ENCODE results near the gene CHST9. TPM values are rescaled to one million over a fixed set of nuclear protein-coding genes. Genes with fewer than 3 reads are reported as not detected.

CHST9 gene
- total RNA-seq, 1 donor from 2014 or later = 5.6 TPM

DNA sequence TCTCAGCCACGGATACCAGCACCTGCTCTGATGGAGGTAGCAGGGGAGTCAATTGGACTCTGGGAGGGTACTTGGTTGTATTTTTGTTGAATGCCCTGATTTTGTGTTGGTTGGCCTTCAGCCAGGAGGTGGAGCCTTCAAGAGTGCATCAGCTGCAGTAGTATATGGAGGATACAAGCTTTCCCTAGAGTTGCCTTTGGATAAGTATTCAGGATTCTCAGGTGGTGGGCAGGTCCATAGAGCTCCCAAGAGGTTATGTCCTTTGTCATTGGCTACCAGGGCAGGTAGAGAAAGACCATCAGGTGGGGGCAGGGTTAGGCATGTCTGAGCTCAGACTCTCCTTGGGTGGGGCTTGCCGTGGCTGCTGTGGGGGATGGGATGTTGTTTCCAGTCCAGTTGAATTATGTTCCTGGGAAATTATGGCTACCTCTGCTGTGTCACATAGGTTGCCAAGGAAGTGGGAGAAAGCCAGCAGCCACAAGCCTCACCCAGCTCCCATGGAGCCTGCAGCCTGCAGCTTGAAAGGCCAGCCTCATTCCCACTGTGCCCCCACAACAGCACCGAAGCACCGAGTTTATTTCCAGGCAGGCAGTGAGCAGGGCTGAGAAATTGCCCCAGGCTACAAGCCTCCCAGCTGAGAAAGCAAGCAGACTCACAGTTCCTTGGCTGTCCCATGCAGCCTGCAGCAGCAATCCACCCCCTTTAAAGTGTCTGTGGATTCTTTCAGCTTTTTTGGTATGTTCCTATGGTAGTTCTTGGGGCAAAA lies 38.6 kb upstream of the CHST9 start:
- Histone ChIP-seq H3K36me3 (no peaks in the 10 kb centered on the region), H3K4me3 (no peak overlapping the region), H3K27me3 (ENCODE audit: low read depth) (no peaks in the 10 kb centered on the region), H3K4me1 (no peaks in the 10 kb centered on the region), H3K9me3 (no peaks in the 10 kb centered on the region), H3K27ac (no peak overlapping the region)
- intact Hi-C loops (cut with DNase I) = no loop called here
- ATAC-seq (no peak), DNase-seq (no peak)
- TF ChIP-seq CTCF (IDR thresholded peaks at IDR 0.05) = no peak

GRCh38 chr18:27214831-27215230 lies 29.7 kb upstream of the CHST9 start:
- Histone ChIP-seq H3K36me3 (no peaks in the 10 kb centered on the region), H3K27me3 (ENCODE audit: low read depth) (no peaks in the 10 kb centered on the region), H3K27ac (no peak overlapping the region), H3K9me3 (no peaks in the 10 kb centered on the region), H3K4me1 (no peaks in the 10 kb centered on the region), H3K4me3 (no peak overlapping the region)
- no peak for ATAC-seq
- DNase-seq = no peak
- intact Hi-C loops (cut with DNase I) = no loop called here
- TF ChIP-seq CTCF (IDR thresholded peaks at IDR 0.05) = no peak

GRCh38 chr18:27213123-27213717 lies 28.1 kb upstream of the CHST9 start:
- H3K4me1 ChIP-seq = no peaks in the 10 kb centered on the region
- no peak overlapping the region for H3K4me3 ChIP-seq
- intact Hi-C loops (cut with DNase I) = no loop called here
- H3K9me3 ChIP-seq = no peaks in the 10 kb centered on the region
- ATAC-seq (no peak), DNase-seq (no peak)
- H3K27me3 ChIP-seq (ENCODE audit: low read depth) = no peaks in the 10 kb centered on the region
- TF ChIP-seq CTCF (IDR thresholded peaks at IDR 0.05) = no peak
- no peaks in the 10 kb centered on the region for H3K36me3 ChIP-seq
- no peak overlapping the region for H3K27ac ChIP-seq

GRCh38 chr18:27211569-27211968 lies 26.5 kb upstream of the CHST9 start:
- ATAC-seq (no peak), DNase-seq (no peak)
- intact Hi-C loops (cut with DNase I) = no loop called here
- H3K27ac ChIP-seq = no peak overlapping the region
- no peaks in the 10 kb centered on the region for H3K4me1 ChIP-seq
- H3K27me3 ChIP-seq (ENCODE audit: low read depth) = no peaks in the 10 kb centered on the region
- H3K36me3 ChIP-seq = no peaks in the 10 kb centered on the region
- H3K9me3 ChIP-seq = no peaks in the 10 kb centered on the region
- TF ChIP-seq CTCF (IDR thresholded peaks at IDR 0.05) = no peak
- no peak overlapping the region for H3K4me3 ChIP-seq

GRCh38 chr18:27206411-27206810 lies 21.3 kb upstream of the CHST9 start:
- intact Hi-C loops (cut with DNase I) = no loop called here
- Histone ChIP-seq H3K27ac (no peak overlapping the region), H3K27me3 (ENCODE audit: low read depth) (no peaks in the 10 kb centered on the region), H3K4me1 (no peaks in the 10 kb centered on the region), H3K36me3 (no peaks in the 10 kb centered on the region), H3K4me3 (no peak overlapping the region), H3K9me3 (no peaks in the 10 kb centered on the region)
- DNase-seq = no peak
- no peak for TF ChIP-seq CTCF (IDR thresholded peaks at IDR 0.05)
- no peak for ATAC-seq
